ENCODE measurements around the gene FARP1.
A peak's percentile ranks its signal among the peaks of the same experiment; 100 is the strongest.

The FARP1 gene

DNA sequence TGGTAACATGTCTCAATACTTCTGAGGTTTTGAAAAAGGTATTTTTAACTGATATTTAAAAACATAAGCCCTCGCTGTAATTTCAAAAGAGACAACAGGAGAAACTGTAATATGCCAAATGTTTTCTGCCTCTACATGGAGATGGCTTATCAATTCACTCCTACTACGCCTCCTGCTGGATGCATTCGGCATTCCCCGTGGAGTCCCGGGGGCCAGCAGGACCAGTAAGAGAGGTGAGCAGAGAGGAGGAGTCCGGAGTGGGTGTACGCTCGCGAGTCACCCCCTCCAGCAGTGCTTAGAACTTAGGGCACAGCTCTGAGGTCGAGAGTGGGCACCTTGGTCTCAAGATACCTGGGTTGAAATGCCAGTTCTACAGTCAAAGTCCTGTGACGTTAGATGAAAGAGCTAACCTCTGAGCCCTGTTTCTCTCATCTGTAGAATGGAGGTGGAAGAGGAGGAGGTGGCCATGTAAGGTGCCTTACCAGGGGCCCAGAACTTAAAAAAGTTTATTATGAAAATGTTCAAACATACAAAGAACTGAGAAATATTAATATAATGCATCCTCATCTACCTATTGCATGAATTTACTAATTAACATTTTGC lies 323.8 kb downstream of the FARP1 start:
- TF ChIP-seq, protein P1, sequence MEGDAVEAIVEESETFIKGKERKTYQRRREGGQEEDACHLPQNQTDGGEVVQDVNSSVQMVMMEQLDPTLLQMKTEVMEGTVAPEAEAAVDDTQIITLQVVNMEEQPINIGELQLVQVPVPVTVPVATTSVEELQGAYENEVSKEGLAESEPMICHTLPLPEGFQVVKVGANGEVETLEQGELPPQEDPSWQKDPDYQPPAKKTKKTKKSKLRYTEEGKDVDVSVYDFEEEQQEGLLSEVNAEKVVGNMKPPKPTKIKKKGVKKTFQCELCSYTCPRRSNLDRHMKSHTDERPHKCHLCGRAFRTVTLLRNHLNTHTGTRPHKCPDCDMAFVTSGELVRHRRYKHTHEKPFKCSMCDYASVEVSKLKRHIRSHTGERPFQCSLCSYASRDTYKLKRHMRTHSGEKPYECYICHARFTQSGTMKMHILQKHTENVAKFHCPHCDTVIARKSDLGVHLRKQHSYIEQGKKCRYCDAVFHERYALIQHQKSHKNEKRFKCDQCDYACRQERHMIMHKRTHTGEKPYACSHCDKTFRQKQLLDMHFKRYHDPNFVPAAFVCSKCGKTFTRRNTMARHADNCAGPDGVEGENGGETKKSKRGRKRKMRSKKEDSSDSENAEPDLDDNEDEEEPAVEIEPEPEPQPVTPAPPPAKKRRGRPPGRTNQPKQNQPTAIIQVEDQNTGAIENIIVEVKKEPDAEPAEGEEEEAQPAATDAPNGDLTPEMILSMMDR (IDR thresholded peaks at IDR 0.05; ENCODE audit: control insufficient read depth, extremely low read depth, insufficient read depth) = peak; percentile 63
- DNase-seq (ENCODE audit: low read depth) = no peak

DNA sequence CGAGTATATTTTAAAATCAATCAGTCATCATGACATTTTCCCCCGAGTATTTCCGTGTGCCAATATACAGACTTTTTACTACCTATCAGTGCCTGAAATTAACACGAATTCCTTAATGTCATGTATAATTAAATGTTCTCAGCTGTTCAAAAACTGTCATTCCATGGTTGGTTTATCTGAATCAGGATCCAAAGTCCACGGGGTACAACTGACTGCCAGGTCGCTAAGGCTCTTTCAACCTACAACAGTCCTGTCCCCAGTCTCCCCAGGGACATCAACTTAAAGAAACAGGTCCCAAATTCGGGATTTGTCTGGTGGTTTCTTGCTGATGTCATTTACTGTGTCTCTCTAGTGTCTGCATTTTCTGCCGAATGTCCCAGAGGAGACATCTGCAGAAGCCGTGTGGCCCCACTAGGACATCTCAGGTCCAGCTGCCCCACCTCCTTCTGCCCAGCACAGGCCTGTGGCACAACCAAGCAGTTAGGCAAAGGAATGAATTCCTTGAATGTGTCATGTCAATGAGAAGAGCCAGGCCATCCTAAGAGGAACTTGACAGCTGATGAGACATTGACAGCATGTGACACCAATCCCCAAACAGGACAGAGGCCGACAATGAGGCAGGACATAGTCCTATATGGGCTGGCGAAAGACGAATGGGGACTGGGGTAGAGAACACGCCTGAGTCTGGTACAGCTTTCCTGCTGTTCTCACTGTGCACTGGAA lies 324.5 kb downstream of the FARP1 start:
- DNase-seq (ENCODE audit: low read depth) = no peak
- no peak overlapping the region for H3K4me3 ChIP-seq (ENCODE audit: low read depth, low read length)
- TF ChIP-seq, protein P1 (IDR thresholded peaks at IDR 0.05; ENCODE audit: control insufficient read depth, extremely low read depth, insufficient read depth) = no peak

More for the DNA sequence above, 323.8 kb downstream of the FARP1 start:
- no peak overlapping the region for H3K4me3 ChIP-seq (ENCODE audit: low read depth, low read length)

DNA sequence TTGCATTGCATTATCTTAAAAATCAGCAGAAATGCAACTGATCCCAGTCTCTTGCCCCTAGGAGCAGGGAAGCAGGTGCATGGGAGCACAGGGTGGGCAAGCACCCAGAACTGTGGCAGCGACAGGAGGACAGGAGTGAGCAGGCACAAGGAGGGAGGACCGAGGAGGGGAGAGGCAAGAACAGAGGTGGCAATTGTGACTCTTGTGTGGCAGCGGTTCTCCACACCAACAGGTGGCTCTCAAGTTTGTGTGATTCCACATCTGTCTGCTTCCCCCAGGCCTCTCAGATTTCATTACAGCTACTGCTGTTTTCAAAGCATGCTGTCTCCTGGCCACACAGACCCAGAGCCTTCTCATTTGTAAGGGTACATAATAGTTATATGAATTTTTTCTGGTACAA lies 325.5 kb downstream of the FARP1 start:
- no peak overlapping the region for H3K4me3 ChIP-seq (ENCODE audit: low read depth, low read length)
- DNase-seq (ENCODE audit: low read depth) = no peak
- TF ChIP-seq, protein P1 (IDR thresholded peaks at IDR 0.05; ENCODE audit: control insufficient read depth, extremely low read depth, insufficient read depth) = no peak

DNA sequence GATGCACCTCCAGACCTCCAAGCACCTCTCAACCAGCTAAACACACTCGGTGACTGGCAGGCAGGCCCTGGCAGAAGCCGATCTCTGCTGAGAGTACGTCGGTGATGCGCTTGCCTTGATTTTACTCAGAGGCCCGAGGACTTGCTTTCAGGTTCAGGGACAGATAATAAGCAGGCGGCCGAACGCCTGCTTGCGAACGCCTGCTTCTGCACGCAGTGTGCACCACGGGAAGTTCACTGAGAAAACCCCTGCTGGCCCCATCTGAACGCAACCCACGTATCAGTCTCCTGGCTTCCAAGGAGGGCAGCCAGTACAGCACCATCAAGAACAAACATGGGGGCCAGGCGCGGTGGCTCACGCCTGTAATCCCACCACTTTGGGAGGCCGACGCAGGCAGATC lies 326.0 kb downstream of the FARP1 start:
- H3K4me3 ChIP-seq (ENCODE audit: low read depth, low read length) = no peak overlapping the region
- no peak for DNase-seq (ENCODE audit: low read depth)
- TF ChIP-seq, protein P1 (IDR thresholded peaks at IDR 0.05; ENCODE audit: control insufficient read depth, extremely low read depth, insufficient read depth) = no peak

DNA sequence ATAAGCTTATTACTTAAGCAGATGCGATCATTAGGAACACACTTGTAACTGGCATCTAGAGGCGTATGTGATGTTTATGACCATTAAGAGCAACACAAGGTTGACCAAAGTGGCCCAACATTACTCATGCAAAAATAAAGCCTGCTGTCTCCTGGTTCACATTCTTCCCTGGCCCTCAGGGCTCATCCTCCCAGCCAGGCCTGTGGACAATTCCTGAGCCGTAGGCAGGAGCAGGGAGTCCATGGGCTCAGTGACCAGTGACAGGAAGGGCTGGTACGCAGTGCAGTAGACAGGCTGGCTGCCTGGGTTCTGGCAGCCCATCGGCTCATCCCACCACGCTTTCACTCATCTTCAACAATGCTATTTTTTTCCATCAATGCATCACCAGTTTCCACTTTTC lies 328.0 kb downstream of the FARP1 start:
- H3K4me3 ChIP-seq (ENCODE audit: low read depth, low read length) = no peak overlapping the region
- no peak for DNase-seq (ENCODE audit: low read depth)
- TF ChIP-seq, protein P1 (IDR thresholded peaks at IDR 0.05; ENCODE audit: control insufficient read depth, extremely low read depth, insufficient read depth) = no peak

DNA sequence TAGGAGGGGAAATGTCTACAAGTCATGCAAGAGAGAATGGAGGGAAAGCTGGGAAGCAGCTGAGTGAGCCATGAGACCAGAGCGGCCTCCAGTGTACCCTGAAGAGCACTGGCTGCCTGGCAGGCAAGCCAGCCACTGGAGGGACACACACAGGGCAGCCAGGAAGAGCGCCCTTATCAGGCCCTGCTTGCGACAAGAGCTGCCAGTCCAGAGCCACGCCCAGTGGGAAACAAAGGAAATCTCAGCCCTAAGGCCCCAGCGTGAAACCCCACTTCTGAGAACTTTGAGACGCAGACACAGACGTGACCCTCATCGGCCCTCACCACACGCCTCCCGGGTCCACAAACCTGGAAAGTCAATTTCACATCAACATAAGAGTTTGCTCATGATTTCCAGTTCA lies 329.0 kb downstream of the FARP1 start:
- DNase-seq (ENCODE audit: low read depth) = no peak
- no peak overlapping the region for H3K4me3 ChIP-seq (ENCODE audit: low read depth, low read length)
- TF ChIP-seq, protein P1 (IDR thresholded peaks at IDR 0.05; ENCODE audit: control insufficient read depth, extremely low read depth, insufficient read depth) = no peak

All from LNCaP clone FGC (cell line).